ENCODE data around the gene PARD3B.

DNA sequence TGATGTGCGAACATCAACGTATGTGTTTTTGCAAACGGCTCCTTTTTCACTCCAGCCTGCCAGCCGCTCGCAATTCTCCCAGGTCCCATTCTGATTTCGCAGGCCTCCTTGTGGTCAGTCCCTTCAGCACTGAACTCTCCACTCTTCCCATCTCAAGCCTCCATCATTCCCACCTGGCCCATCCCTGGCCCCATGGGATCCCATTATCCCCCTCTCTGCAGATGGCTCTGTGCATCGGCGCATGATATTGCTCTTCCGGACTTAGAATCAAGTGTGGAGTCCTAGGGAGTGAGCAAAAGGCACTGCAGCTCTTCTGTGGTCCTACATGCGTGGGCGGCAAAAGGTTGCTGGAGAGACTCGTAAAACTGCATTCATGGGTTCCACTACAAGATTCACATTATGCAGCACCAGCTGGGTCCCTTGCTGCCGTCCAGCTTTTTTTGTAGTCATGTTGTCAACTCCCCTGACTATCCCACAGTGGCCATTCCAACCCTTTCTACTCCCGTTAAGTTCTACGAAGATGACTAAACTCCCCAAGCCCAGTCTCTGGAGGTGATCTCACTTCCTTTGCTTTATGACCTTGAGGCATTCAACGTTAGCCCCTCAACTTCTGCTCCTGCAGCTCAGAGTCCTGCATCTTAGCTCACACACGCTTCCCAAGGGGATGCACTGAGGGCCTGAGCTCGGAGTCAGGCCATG, 1011.7 kb downstream of the PARD3B start:
- no peak for TF ChIP-seq CTCF (IDR thresholded peaks at IDR 0.05)
- TF ChIP-seq POLR2A (IDR thresholded peaks at IDR 0.05) = no peak
